ENCODE data around the gene LRRC8D. TPM values are rescaled to one million over a fixed set of nuclear protein-coding genes. Genes with fewer than 3 reads are reported as not detected.

LRRC8D gene
- total RNA-seq, 1 donor from 2014 or later = 22.2 TPM

- H3K27ac ChIP-seq = no peak overlapping the region
- no peaks in the 10 kb centered on the region for H3K27me3 ChIP-seq (ENCODE audit: low read depth)
- H3K4me3 ChIP-seq = no peak overlapping the region
- no peak for ATAC-seq
- H3K36me3 ChIP-seq = no peaks in the 10 kb centered on the region
- intact Hi-C loops (cut with DNase I) = no loop called here
- no peaks in the 10 kb centered on the region for H3K9me3 ChIP-seq
- H3K4me1 ChIP-seq = peaks cover 14% of the 10 kb centered on the region
- TF ChIP-seq, protein P1, sequence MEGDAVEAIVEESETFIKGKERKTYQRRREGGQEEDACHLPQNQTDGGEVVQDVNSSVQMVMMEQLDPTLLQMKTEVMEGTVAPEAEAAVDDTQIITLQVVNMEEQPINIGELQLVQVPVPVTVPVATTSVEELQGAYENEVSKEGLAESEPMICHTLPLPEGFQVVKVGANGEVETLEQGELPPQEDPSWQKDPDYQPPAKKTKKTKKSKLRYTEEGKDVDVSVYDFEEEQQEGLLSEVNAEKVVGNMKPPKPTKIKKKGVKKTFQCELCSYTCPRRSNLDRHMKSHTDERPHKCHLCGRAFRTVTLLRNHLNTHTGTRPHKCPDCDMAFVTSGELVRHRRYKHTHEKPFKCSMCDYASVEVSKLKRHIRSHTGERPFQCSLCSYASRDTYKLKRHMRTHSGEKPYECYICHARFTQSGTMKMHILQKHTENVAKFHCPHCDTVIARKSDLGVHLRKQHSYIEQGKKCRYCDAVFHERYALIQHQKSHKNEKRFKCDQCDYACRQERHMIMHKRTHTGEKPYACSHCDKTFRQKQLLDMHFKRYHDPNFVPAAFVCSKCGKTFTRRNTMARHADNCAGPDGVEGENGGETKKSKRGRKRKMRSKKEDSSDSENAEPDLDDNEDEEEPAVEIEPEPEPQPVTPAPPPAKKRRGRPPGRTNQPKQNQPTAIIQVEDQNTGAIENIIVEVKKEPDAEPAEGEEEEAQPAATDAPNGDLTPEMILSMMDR (IDR thresholded peaks at IDR 0.05) = no peak
- no peak for DNase-seq
Measured at GRCh38 chr1:89901957-89902669, 81.3 kb downstream of the LRRC8D start.

GRCh38 chr1:89903550-89903949, 82.7 kb downstream of the LRRC8D start:
- Histone ChIP-seq H3K4me3 (no peak overlapping the region), H3K36me3 (no peaks in the 10 kb centered on the region), H3K27me3 (ENCODE audit: low read depth) (no peaks in the 10 kb centered on the region), H3K4me1 (peaks cover 16% of the 10 kb centered on the region), H3K9me3 (no peaks in the 10 kb centered on the region), H3K27ac (no peak overlapping the region)
- no peak for DNase-seq
- TF ChIP-seq, protein P1 (IDR thresholded peaks at IDR 0.05) = no peak
- intact Hi-C loops (cut with DNase I) = no loop called here
- ATAC-seq = no peak

GRCh38 chr1:89904219-89904980, 83.6 kb downstream of the LRRC8D start:
- TF ChIP-seq, protein P1 (IDR thresholded peaks at IDR 0.05) = no peak
- no peaks in the 10 kb centered on the region for H3K27me3 ChIP-seq (ENCODE audit: low read depth)
- ATAC-seq (no peak), DNase-seq (no peak)
- no peak overlapping the region for H3K4me3 ChIP-seq
- H3K27ac ChIP-seq = no peak overlapping the region
- peaks cover 22% of the 10 kb centered on the region for H3K4me1 ChIP-seq
- H3K36me3 ChIP-seq = no peaks in the 10 kb centered on the region
- intact Hi-C loops (cut with DNase I) = no loop called here
- no peaks in the 10 kb centered on the region for H3K9me3 ChIP-seq

DNA sequence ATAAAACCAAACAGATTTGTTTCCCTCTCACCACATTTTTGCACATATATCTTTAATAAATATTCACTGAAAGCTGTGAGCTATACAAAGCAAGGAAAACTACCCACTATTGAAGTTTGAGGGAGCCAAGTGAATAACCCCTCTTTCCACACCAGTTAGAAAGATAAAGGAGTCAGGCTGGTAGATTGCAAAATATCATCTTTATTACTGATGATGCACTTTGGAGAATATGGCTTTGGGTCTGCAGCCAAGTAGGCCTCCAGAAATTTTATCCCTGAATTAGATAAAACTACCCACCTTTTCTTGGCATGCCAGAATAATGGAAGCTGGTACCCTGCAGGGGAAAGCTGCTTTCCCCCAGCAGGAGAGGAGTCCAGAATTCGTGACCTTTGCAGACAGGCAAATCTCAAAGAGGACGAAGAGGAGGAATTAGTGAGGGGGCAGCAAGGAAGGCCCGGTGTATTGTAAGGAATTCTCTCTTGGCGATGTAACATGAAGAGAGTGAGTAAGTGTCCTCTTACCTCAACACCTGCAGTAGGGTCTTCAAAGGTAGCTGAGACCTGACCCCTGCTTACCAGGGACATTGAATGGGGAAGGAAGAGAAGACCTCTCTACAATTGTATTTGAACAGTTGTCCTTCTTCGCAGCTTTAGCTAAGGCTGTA, 84.7 kb downstream of the LRRC8D start:
- no peak overlapping the region for H3K27ac ChIP-seq
- ATAC-seq (no peak), DNase-seq (no peak)
- no peaks in the 10 kb centered on the region for H3K36me3 ChIP-seq
- H3K9me3 ChIP-seq = no peaks in the 10 kb centered on the region
- H3K4me3 ChIP-seq = no peak overlapping the region
- no peaks in the 10 kb centered on the region for H3K27me3 ChIP-seq (ENCODE audit: low read depth)
- TF ChIP-seq, protein P1 (IDR thresholded peaks at IDR 0.05) = no peak
- H3K4me1 ChIP-seq = peaks cover 22% of the 10 kb centered on the region
- intact Hi-C loops (cut with DNase I) = no loop called here

DNA sequence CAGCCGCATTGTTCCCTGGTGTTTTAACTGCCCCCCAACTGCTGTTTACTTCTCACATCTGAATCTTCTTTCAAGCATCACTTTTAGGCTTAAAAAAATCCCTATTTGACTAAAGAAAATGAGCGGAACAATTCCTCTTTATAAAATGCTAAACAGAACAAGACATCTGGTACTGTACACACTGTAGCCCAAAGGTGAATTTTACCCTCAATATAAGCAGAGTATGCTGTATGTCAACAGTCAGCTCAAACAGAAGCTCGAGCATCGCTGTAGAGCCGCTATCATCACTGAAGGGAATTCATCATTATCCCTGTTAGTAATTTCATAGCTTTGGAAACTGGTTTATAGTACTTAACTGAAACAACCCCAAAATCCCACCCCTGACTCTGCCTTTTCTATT, 85.3 kb downstream of the LRRC8D start:
- DNase-seq (no peak), ATAC-seq (no peak)
- H3K4me3 ChIP-seq = no peak overlapping the region
- TF ChIP-seq, protein P1 (IDR thresholded peaks at IDR 0.05) = no peak
- intact Hi-C loops (cut with DNase I) = no loop called here
- H3K27ac ChIP-seq = no peak overlapping the region
- no peaks in the 10 kb centered on the region for H3K36me3 ChIP-seq
- H3K27me3 ChIP-seq (ENCODE audit: low read depth) = no peaks in the 10 kb centered on the region
- H3K4me1 ChIP-seq = peaks cover 22% of the 10 kb centered on the region
- no peaks in the 10 kb centered on the region for H3K9me3 ChIP-seq

Data from lower lobe of right lung (tissue), 2 donors.